Panc1 (cell line): ENCODE measurements around the gene CDHR2. TPM values are rescaled to one million over a fixed set of nuclear protein-coding genes. Genes with fewer than 3 reads are reported as not detected.

Source experiments
- ATAC-seq: fragments of 200-7000 bp; cut with Tn5 transposase; 2 replicates; pipeline ENCODE4 v1.9.1; 2020; ENCODE audit warnings: mild to moderate bottlenecking, moderate library complexity
- BruUV-seq: library from RNA; stranded (reverse); fragments of 400-500 nt; replicated peaks from 2 replicates; lab custom pipeline; 2021; lab: Mats Ljungman, UMichigan
- CTCF ChIA-PET: fragments of 300-600 bp; sonication (Branson Sonifier 250); formaldehyde crosslinking; loops from one replicate; lab custom pipeline; 2022; ENCODE audit warnings: antibody characterized with exemption; lab: Charles Lee
- POLR2A ChIA-PET: fragments of 300-600 bp; sonication (Branson Sonifier 250); formaldehyde crosslinking; loops from one replicate; lab custom pipeline; 2022; ENCODE audit warnings: antibody characterized with exemption; lab: Charles Lee
- DNase-seq: peaks from one replicate; pipeline ENCODE4 v3.0.0-alpha.2; 2010; ENCODE audit warnings: low read depth, low spot score
- H3K27ac ChIP-seq: 2 replicates; pipeline ENCODE4 v1.5.1; 2011; ENCODE audit warnings: mild to moderate bottlenecking, low read length, inconsistent platforms
- H3K27me3 ChIP-seq: fragments of 200-500 bp; sonication (Bioruptor generic); 2 replicates; pipeline ENCODE4 v1.6.0; 2014; ENCODE audit warnings: low read length, inconsistent platforms; ENCODE audit not compliant: control insufficient read depth, insufficient read depth
- H3K36me3 ChIP-seq: fragments of 200-500 bp; sonication (Bioruptor generic); 2 replicates; pipeline ENCODE4 v1.5.1; 2014; ENCODE audit warnings: inconsistent platforms, mild to moderate bottlenecking, low read length, moderate library complexity; ENCODE audit not compliant: control insufficient read depth, insufficient read depth
- H3K4me1 ChIP-seq: 2 replicates; pipeline ENCODE4 v1.5.1; 2011; ENCODE audit warnings: inconsistent platforms, mild to moderate bottlenecking, low read length, moderate library complexity; ENCODE audit not compliant: control insufficient read depth, insufficient read depth
- H3K4me3 ChIP-seq, 2 experiments: 2 replicates each; pipeline ENCODE4 v1.5.1; 2011 to 2012; ENCODE audit warnings: low read depth in 2 of 2, low read length in 2 of 2, mild to moderate bottlenecking in 2 of 2, inconsistent platforms in 1 of 2, moderate library complexity in 1 of 2
- H3K9me3 ChIP-seq: fragments of 200-500 bp; sonication (Bioruptor generic); 2 replicates; pipeline ENCODE4 v1.5.1; 2014; ENCODE audit warnings: low read depth, mild to moderate bottlenecking, inconsistent platforms, low read length, moderate library complexity; ENCODE audit not compliant: control insufficient read depth, insufficient read depth
- CTCF ChIP-seq: fragments of 450-650 bp; IDR thresholded peaks from 2 replicates; pipeline ENCODE4 v1.5.1; 2017; ENCODE audit warnings: mild to moderate bottlenecking
- POLR2AphosphoS5 ChIP-seq: IDR thresholded peaks from 2 replicates; pipeline ENCODE4 v1.6.1; 2012; ENCODE audit warnings: mild to moderate bottlenecking, low read depth, low read length, moderate library complexity
- REST ChIP-seq, 2 experiments: IDR thresholded peaks; 2 replicates each; pipeline ENCODE4 v1.6.1; 2011 to 2012; ENCODE audit warnings: low read depth in 2 of 2, control low read depth in 1 of 2, low read length in 1 of 2, mild to moderate bottlenecking in 1 of 2, moderate library complexity in 1 of 2; ENCODE audit not compliant: insufficient read depth in 1 of 2
- SIN3A ChIP-seq: IDR thresholded peaks from 2 replicates; pipeline ENCODE4 v1.6.1; 2012; ENCODE audit warnings: low read depth, mild to moderate bottlenecking, low read length, moderate library complexity, borderline replicate concordance; ENCODE audit not compliant: insufficient read depth
- TCF7L2 ChIP-seq: IDR thresholded peaks from 2 replicates; pipeline ENCODE4 v1.6.1; 2011; ENCODE audit warnings: mild to moderate bottlenecking, low read depth, low read length, inconsistent platforms
- in situ Hi-C: cut with HindIII; loops from 2 replicates; pipeline ENCODE4 v1.10.0; 2016; ENCODE audit warnings: low sequenced_read_pairs, low pct_unique_long_range_greater_than_20kb
- intact Hi-C: fragments of 100-400 bp; cut with micrococcal nuclease; formaldehyde crosslinking; loops from one replicate; pipeline ENCODE4 v1.10.0; 2022; ENCODE audit not compliant: unreplicated experiment
- total RNA-seq: library from RNA; stranded (reverse); gene quantifications from one replicate; pipeline ENCODE4 v1.2.1, GENCODE V29; 2021; ENCODE audit not compliant: unreplicated experiment

CDHR2 gene
- total RNA-seq, 1 experiment from 2014 or later, result 0.72 TPM

GRCh38 chr5:176638437-176638836 lies 89.3 kb downstream of the CDHR2 start:
- TF ChIP-seq CTCF (no peak), REST (IDR thresholded peaks at IDR 0.05; ENCODE audit: insufficient read depth in 1 of 2, low read depth in 2 of 2, low read length in 1 of 2) (no peak), POLR2AphosphoS5 (no peak), SIN3A (no peak), TCF7L2 (no peak)
- no peaks in the 10 kb centered on the region for H3K4me1 ChIP-seq
- peaks cover 3% of the 10 kb centered on the region; the same call in 1 of the 2 replicates for H3K27me3 ChIP-seq
- DNase-seq (no peak), ATAC-seq (no peak)
- H3K4me3 ChIP-seq, result no peak overlapping the region
- intact Hi-C loops (no loop called here), in situ Hi-C loops (no loop called here)
- H3K36me3 ChIP-seq, result no peaks in the 10 kb centered on the region
- no peaks in the 10 kb centered on the region for H3K9me3 ChIP-seq
- CTCF ChIA-PET, result no interaction called here
- no TSS peak for BruUV-seq
- no peak overlapping the region for H3K27ac ChIP-seq
- POLR2A ChIA-PET, result no interaction called here

GRCh38 chr5:176639208-176639607 lies 90.1 kb downstream of the CDHR2 start:
- ChIA-PET CTCF (no interaction called here), POLR2A (no interaction called here)
- TF ChIP-seq TCF7L2, result no peak
- TF ChIP-seq SIN3A, result no peak
- no peak for TF ChIP-seq CTCF
- in situ Hi-C loops, result no loop called here
- no peak for DNase-seq
- no TSS peak for BruUV-seq
- Histone ChIP-seq H3K4me3 (no peak overlapping the region), H3K4me1 (no peaks in the 10 kb centered on the region), H3K27ac (no peak overlapping the region), H3K9me3 (no peaks in the 10 kb centered on the region), H3K27me3 (no peaks in the 10 kb centered on the region), H3K36me3 (no peaks in the 10 kb centered on the region)
- no peak for ATAC-seq
- intact Hi-C loops, result no loop called here
